ENCODE results near the gene POTEJ. TPM values are rescaled to one million over a fixed set of nuclear protein-coding genes. Genes with fewer than 3 reads are reported as not detected.
A peak's percentile ranks its signal among the peaks of the same experiment; 100 is the strongest.
"Not testable (repeated sequence)": the region's sequence is repeated elsewhere in the genome, so short reads cannot be mapped to it uniquely, and the experiment has no call there.

POTEJ gene
- total and polyA plus RNA-seq, 4 donors = not detected

GRCh38 chr2:130583582-130583981 lies 27.7 kb upstream of the POTEJ start:
- not testable (repeated sequence) for DNase-seq (ENCODE audit: low spot score); H3K27ac ChIP-seq (ENCODE audit: low read depth in 1 of 2, low read length in 2 of 2); H3K27me3 ChIP-seq (ENCODE audit: control insufficient read depth in 4 of 4, insufficient read depth in 4 of 4, low read length in 3 of 4); H3K9me3 ChIP-seq (ENCODE audit: control insufficient read depth in 4 of 4, low read length in 3 of 4); H3K4me3 ChIP-seq (ENCODE audit: low read depth in 1 of 3, low read length in 3 of 3); H3K36me3 ChIP-seq (ENCODE audit: control insufficient read depth in 4 of 4, insufficient read depth in 3 of 4, low read depth in 1 of 4, low read length in 3 of 4); H3K9ac ChIP-seq (ENCODE audit: low read depth in 1 of 2, low read length in 2 of 2); H3K4me1 ChIP-seq (ENCODE audit: control insufficient read depth in 4 of 4, insufficient read depth in 4 of 4, low read length in 3 of 4)
- 58% methylated on average over 4 of the region's 7 CpGs for WGBS

GRCh38 chr2:130584726-130585125 lies 26.5 kb upstream of the POTEJ start:
- H3K9ac ChIP-seq (ENCODE audit: low read depth in 1 of 2, low read length in 2 of 2); H3K27me3 ChIP-seq (ENCODE audit: control insufficient read depth in 4 of 4, insufficient read depth in 4 of 4, low read length in 3 of 4); H3K36me3 ChIP-seq (ENCODE audit: control insufficient read depth in 4 of 4, insufficient read depth in 3 of 4, low read depth in 1 of 4, low read length in 3 of 4); DNase-seq (ENCODE audit: low spot score); H3K4me3 ChIP-seq (ENCODE audit: low read depth in 1 of 3, low read length in 3 of 3); H3K4me1 ChIP-seq (ENCODE audit: control insufficient read depth in 4 of 4, insufficient read depth in 4 of 4, low read length in 3 of 4); H3K27ac ChIP-seq (ENCODE audit: low read depth in 1 of 2, low read length in 2 of 2); H3K9me3 ChIP-seq (ENCODE audit: control insufficient read depth in 4 of 4, low read length in 3 of 4): not testable (repeated sequence)
- WGBS = 95% methylated on average over 2 of the region's 4 CpGs

- not testable (repeated sequence) for H3K27ac ChIP-seq (ENCODE audit: low read depth in 1 of 2, low read length in 2 of 2); H3K36me3 ChIP-seq (ENCODE audit: control insufficient read depth in 4 of 4, insufficient read depth in 3 of 4, low read depth in 1 of 4, low read length in 3 of 4); H3K9me3 ChIP-seq (ENCODE audit: control insufficient read depth in 4 of 4, low read length in 3 of 4); H3K4me1 ChIP-seq (ENCODE audit: control insufficient read depth in 4 of 4, insufficient read depth in 4 of 4, low read length in 3 of 4); DNase-seq (ENCODE audit: low spot score); H3K9ac ChIP-seq (ENCODE audit: low read depth in 1 of 2, low read length in 2 of 2); H3K27me3 ChIP-seq (ENCODE audit: control insufficient read depth in 4 of 4, insufficient read depth in 4 of 4, low read length in 3 of 4); H3K4me3 ChIP-seq (ENCODE audit: low read depth in 1 of 3, low read length in 3 of 3)
- no CpG with 5 or more reads among the region's 11 CpGs for WGBS
Observed at GRCh38 chr2:130588688-130589458, 22.4 kb upstream of the POTEJ start.

- WGBS = 53% methylated on average over 5 of the region's 8 CpGs
- not testable (repeated sequence) for H3K36me3 ChIP-seq (ENCODE audit: control insufficient read depth in 4 of 4, insufficient read depth in 3 of 4, low read depth in 1 of 4, low read length in 3 of 4)
Observed at GRCh38 chr2:130590170-130590841, 20.9 kb upstream of the POTEJ start.

GRCh38 chr2:130590842-130591359 lies 20.3 kb upstream of the POTEJ start:
- H3K27me3 ChIP-seq (ENCODE audit: control insufficient read depth in 4 of 4, insufficient read depth in 4 of 4, low read length in 3 of 4); H3K9ac ChIP-seq (ENCODE audit: low read depth in 1 of 2, low read length in 2 of 2); H3K9me3 ChIP-seq (ENCODE audit: control insufficient read depth in 4 of 4, low read length in 3 of 4); H3K4me3 ChIP-seq (ENCODE audit: low read depth in 1 of 3, low read length in 3 of 3); H3K36me3 ChIP-seq (ENCODE audit: control insufficient read depth in 4 of 4, insufficient read depth in 3 of 4, low read depth in 1 of 4, low read length in 3 of 4); H3K27ac ChIP-seq (ENCODE audit: low read depth in 1 of 2, low read length in 2 of 2); DNase-seq (ENCODE audit: low spot score); H3K4me1 ChIP-seq (ENCODE audit: control insufficient read depth in 4 of 4, insufficient read depth in 4 of 4, low read length in 3 of 4): not testable (repeated sequence)
- WGBS = 23% methylated on average over 5 of the region's 7 CpGs

More at GRCh38 chr2:130590170-130590841, 20.9 kb upstream of the POTEJ start:
- H3K27me3 ChIP-seq (ENCODE audit: control insufficient read depth in 4 of 4, insufficient read depth in 4 of 4, low read length in 3 of 4); H3K4me3 ChIP-seq (ENCODE audit: low read depth in 1 of 3, low read length in 3 of 3); DNase-seq (ENCODE audit: low spot score); H3K9ac ChIP-seq (ENCODE audit: low read depth in 1 of 2, low read length in 2 of 2); H3K4me1 ChIP-seq (ENCODE audit: control insufficient read depth in 4 of 4, insufficient read depth in 4 of 4, low read length in 3 of 4); H3K27ac ChIP-seq (ENCODE audit: low read depth in 1 of 2, low read length in 2 of 2); H3K9me3 ChIP-seq (ENCODE audit: control insufficient read depth in 4 of 4, low read length in 3 of 4): not testable (repeated sequence)

- not testable (repeated sequence) for DNase-seq (ENCODE audit: low spot score); H3K4me1 ChIP-seq (ENCODE audit: control insufficient read depth in 4 of 4, insufficient read depth in 4 of 4, low read length in 3 of 4); H3K36me3 ChIP-seq (ENCODE audit: control insufficient read depth in 4 of 4, insufficient read depth in 3 of 4, low read depth in 1 of 4, low read length in 3 of 4); H3K27me3 ChIP-seq (ENCODE audit: control insufficient read depth in 4 of 4, insufficient read depth in 4 of 4, low read length in 3 of 4); H3K9ac ChIP-seq (ENCODE audit: low read depth in 1 of 2, low read length in 2 of 2); H3K27ac ChIP-seq (ENCODE audit: low read depth in 1 of 2, low read length in 2 of 2); H3K4me3 ChIP-seq (ENCODE audit: low read depth in 1 of 3, low read length in 3 of 3); H3K9me3 ChIP-seq (ENCODE audit: control insufficient read depth in 4 of 4, low read length in 3 of 4)
- 30% methylated on average over 8 of the region's 40 CpGs for whole genome bisulfite sequencing
Observed at GRCh38 chr2:130592791-130593414, 18.3 kb upstream of the POTEJ start.

- H3K4me1 ChIP-seq (ENCODE audit: control insufficient read depth in 4 of 4, insufficient read depth in 4 of 4, low read length in 3 of 4); H3K36me3 ChIP-seq (ENCODE audit: control insufficient read depth in 4 of 4, insufficient read depth in 3 of 4, low read depth in 1 of 4, low read length in 3 of 4); H3K27me3 ChIP-seq (ENCODE audit: control insufficient read depth in 4 of 4, insufficient read depth in 4 of 4, low read length in 3 of 4); H3K9ac ChIP-seq (ENCODE audit: low read depth in 1 of 2, low read length in 2 of 2); H3K4me3 ChIP-seq (ENCODE audit: low read depth in 1 of 3, low read length in 3 of 3); H3K27ac ChIP-seq (ENCODE audit: low read depth in 1 of 2, low read length in 2 of 2); H3K9me3 ChIP-seq (ENCODE audit: control insufficient read depth in 4 of 4, low read length in 3 of 4): not testable (repeated sequence)
- DNase-seq (ENCODE audit: low spot score) = peak; percentile 17
- WGBS = 76% methylated on average over 2 of the region's 4 CpGs
Observed at GRCh38 chr2:130594011-130594410, 17.2 kb upstream of the POTEJ start.

GRCh38 chr2:130596757-130597156 lies 14.5 kb upstream of the POTEJ start:
- not testable (repeated sequence) for H3K9me3 ChIP-seq (ENCODE audit: control insufficient read depth in 4 of 4, low read length in 3 of 4); H3K4me1 ChIP-seq (ENCODE audit: control insufficient read depth in 4 of 4, insufficient read depth in 4 of 4, low read length in 3 of 4); H3K36me3 ChIP-seq (ENCODE audit: control insufficient read depth in 4 of 4, insufficient read depth in 3 of 4, low read depth in 1 of 4, low read length in 3 of 4); H3K27ac ChIP-seq (ENCODE audit: low read depth in 1 of 2, low read length in 2 of 2); H3K4me3 ChIP-seq (ENCODE audit: low read depth in 1 of 3, low read length in 3 of 3); H3K9ac ChIP-seq (ENCODE audit: low read depth in 1 of 2, low read length in 2 of 2); DNase-seq (ENCODE audit: low spot score); H3K27me3 ChIP-seq (ENCODE audit: control insufficient read depth in 4 of 4, insufficient read depth in 4 of 4, low read length in 3 of 4)
- 58% methylated on average over 2 of the region's 6 CpGs for WGBS

Data from liver (tissue), 9 donors.